Keratinocyte (primary cell): ENCODE results near the gene BRD2. TPM values are rescaled to one million over a fixed set of nuclear protein-coding genes. Genes with fewer than 3 reads are reported as not detected.

ENCODE experiments used
- DNase-seq: peaks from one replicate; pipeline ENCODE4 v3.0.0-alpha.2; 2011; ENCODE audit warnings: low read depth, missing footprints, low spot score
- FAIRE-seq: peaks from 2 replicates; lab custom pipeline; 2011; peaks lifted over from hg19 to GRCh38; lab: Jason Lieb, UNC
- H2AFZ ChIP-seq: 2 replicates; pipeline ENCODE4 v1.6.0; 2012; ENCODE audit warnings: low read length, control low read depth, inconsistent platforms; ENCODE audit not compliant: control insufficient read depth
- H3K27ac ChIP-seq: 2 replicates; pipeline ENCODE4 v1.5.1; 2011; ENCODE audit warnings: low read length; ENCODE audit not compliant: control insufficient read depth, insufficient read depth
- H3K27me3 ChIP-seq: 3 replicates; pipeline ENCODE4 v1.6.0; 2011; ENCODE audit warnings: low read length; ENCODE audit not compliant: control insufficient read depth, insufficient read depth; ENCODE audit errors: extremely low read depth
- H3K36me3 ChIP-seq, 2 experiments: 2 replicates in 1 of 2; 3 replicates in 1 of 2; pipeline ENCODE4 v1.5.1; 2011; ENCODE audit warnings: low read length in 2 of 2, mild to moderate bottlenecking in 1 of 2; ENCODE audit not compliant: control insufficient read depth in 2 of 2, insufficient read depth in 2 of 2; ENCODE audit errors: extremely low read depth in 1 of 2
- H3K4me1 ChIP-seq: 3 replicates; pipeline ENCODE4 v1.5.1; 2011; ENCODE audit warnings: low read length; ENCODE audit not compliant: control insufficient read depth, insufficient read depth; ENCODE audit errors: extremely low read depth
- H3K4me2 ChIP-seq: 3 replicates; pipeline ENCODE4 v1.6.0; 2011; ENCODE audit warnings: low read depth, low read length; ENCODE audit not compliant: control insufficient read depth, insufficient read depth; ENCODE audit errors: extremely low read depth
- H3K4me3 ChIP-seq, 3 experiments: fragments of 200-600 bp in 1 of 3; sonication (generic) in 1 of 3; 2 replicates in 2 of 3; 3 replicates in 1 of 3; pipeline ENCODE4 v1.5.1; 2011 to 2016; ENCODE audit warnings: low read length in 3 of 3, mild to moderate bottlenecking in 3 of 3, control low read depth in 2 of 3, inconsistent platforms in 1 of 3, low read depth in 1 of 3, mixed read lengths in 1 of 3, mixed run types in 1 of 3, moderate library complexity in 1 of 3; ENCODE audit not compliant: control insufficient read depth in 2 of 3, insufficient read depth in 2 of 3; ENCODE audit errors: extremely low read depth in 1 of 3
- H3K79me2 ChIP-seq: 2 replicates; pipeline ENCODE4 v1.6.0; 2012; ENCODE audit warnings: low read length; ENCODE audit not compliant: control insufficient read depth, insufficient read depth
- H3K9ac ChIP-seq: 3 replicates; pipeline ENCODE4 v1.6.0; 2011; ENCODE audit warnings: low read length; ENCODE audit not compliant: control insufficient read depth, insufficient read depth; ENCODE audit errors: extremely low read depth
- H3K9me1 ChIP-seq: 3 replicates; pipeline ENCODE4 v1.6.0; 2011; ENCODE audit warnings: low read length; ENCODE audit not compliant: control insufficient read depth, insufficient read depth; ENCODE audit errors: extremely low read depth
- H3K9me3 ChIP-seq: 2 replicates; pipeline ENCODE4 v1.5.1; 2012; ENCODE audit warnings: low read depth, low read length; ENCODE audit not compliant: control insufficient read depth
- H4K20me1 ChIP-seq: 3 replicates; pipeline ENCODE4 v1.6.0; 2011; ENCODE audit warnings: low read length; ENCODE audit not compliant: control insufficient read depth, insufficient read depth; ENCODE audit errors: extremely low read depth
- CTCF ChIP-seq, 3 experiments: IDR thresholded peaks in 1 of 3; conservative IDR thresholded peaks in 1 of 3; optimal IDR thresholded peaks in 1 of 3; 2 replicates in 2 of 3; 3 replicates in 1 of 3; pipeline versions ENCODE3 to v1.5.1; 2011; ENCODE audit warnings: low read length in 3 of 3, mild to moderate bottlenecking in 3 of 3, moderate library complexity in 2 of 3, control low read depth in 1 of 3, inconsistent platforms in 1 of 3; ENCODE audit not compliant: insufficient read depth in 2 of 3; ENCODE audit errors: extremely low read depth in 1 of 3
- EZH2 ChIP-seq: IDR thresholded peaks from one replicate; pipeline ENCODE4 v1.6.1; 2012; ENCODE audit warnings: inconsistent platforms, mild to moderate bottlenecking, low read length, moderate library complexity
- dilution Hi-C: fragments of 300-500 bp; cut with MboI; formaldehyde crosslinking; loops from one replicate; pipeline ENCODE4 v1.7.0; 2020; ENCODE audit warnings: low sequenced_read_pairs; ENCODE audit not compliant: extremely low pct_ligation_motif_present
- polyA plus RNA-seq, 5 experiments: library from polyadenylated mRNA; depleted of rRNA in 3 of 5; stranded (reverse) in 3 of 5; stranded (forward) in 1 of 5; unstranded in 1 of 5; fragments of >200 nt; gene quantifications; 1 replicate in 1 of 5; 2 replicates in 3 of 5; 3 replicates in 1 of 5; pipeline versions ENCODE4 v1.2.1 to v1.2.3, GENCODE V29; 2011 to 2012; ENCODE audit warnings: missing spikeins in 2 of 5, low read depth in 1 of 5, low replicate concordance in 1 of 5

The BRD2 gene
- polyA plus RNA-seq, 1 donor (not counting 4 experiments of a cell fraction or from before 2014, with no cell fraction given) = 121 TPM

DNA sequence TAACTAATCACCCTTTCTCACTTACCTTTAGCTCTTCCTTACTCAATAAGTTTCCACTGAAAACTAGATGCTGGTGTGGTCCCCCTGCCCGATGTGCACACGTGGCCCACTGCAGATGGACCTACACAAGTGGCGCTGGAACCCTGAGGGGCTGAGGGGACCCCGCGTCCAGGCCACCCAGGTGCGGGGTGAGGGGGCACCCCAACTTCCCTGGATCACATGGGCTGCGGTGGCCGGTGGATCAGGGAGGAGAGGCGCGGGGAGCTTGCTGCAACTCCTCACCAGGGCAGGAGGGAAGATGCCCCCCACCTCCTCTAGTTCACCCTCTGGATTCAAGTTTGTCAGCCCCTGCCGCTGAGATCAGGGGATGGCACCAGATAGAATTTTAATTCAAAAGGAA is 53.5 kb downstream of the BRD2 start:
- H3K4me2 ChIP-seq = no peak overlapping the region
- H3K27ac ChIP-seq = no peak overlapping the region
- dilution Hi-C loops = no loop called here
- H3K4me3 ChIP-seq = no peak overlapping the region
- no peaks in the 10 kb centered on the region for H4K20me1 ChIP-seq
- no peaks in the 10 kb centered on the region for H3K79me2 ChIP-seq
- no peak overlapping the region for H3K9ac ChIP-seq
- no peaks in the 10 kb centered on the region for H3K9me1 ChIP-seq
- H2AFZ ChIP-seq = no peak overlapping the region
- no peak for TF ChIP-seq CTCF (optimal IDR thresholded peaks at IDR 0.05 in 1 of 3, IDR thresholded peaks at IDR 0.05 in 1 of 3, conservative IDR thresholded peaks at IDR 0.05 in 1 of 3; ENCODE audit: extremely low read depth in 1 of 3, insufficient read depth in 2 of 3, low read length in 3 of 3)
- no peak for TF ChIP-seq EZH2
- no peaks in the 10 kb centered on the region for H3K36me3 ChIP-seq
- H3K4me1 ChIP-seq = no peaks in the 10 kb centered on the region
- peaks cover 9% of the 10 kb centered on the region for H3K27me3 ChIP-seq
- no peaks in the 10 kb centered on the region for H3K9me3 ChIP-seq
- FAIRE-seq = no peak
- DNase-seq = no peak

- H4K20me1 ChIP-seq = no peaks in the 10 kb centered on the region
- H3K9me1 ChIP-seq = no peaks in the 10 kb centered on the region
- H3K9me3 ChIP-seq = no peaks in the 10 kb centered on the region
- no peaks in the 10 kb centered on the region for H3K79me2 ChIP-seq
- H3K4me1 ChIP-seq = no peaks in the 10 kb centered on the region
- peaks cover 5% of the 10 kb centered on the region for H3K27me3 ChIP-seq
- no peak overlapping the region for H3K9ac ChIP-seq
- no peaks in the 10 kb centered on the region for H3K36me3 ChIP-seq
- H3K4me2 ChIP-seq = no peak overlapping the region
- no peak overlapping the region for H2AFZ ChIP-seq
- dilution Hi-C loops = no loop called here
- no peak overlapping the region for H3K4me3 ChIP-seq
- FAIRE-seq (no peak), DNase-seq (no peak)
- H3K27ac ChIP-seq = no peak overlapping the region
- TF ChIP-seq EZH2 (no peak), CTCF (optimal IDR thresholded peaks at IDR 0.05 in 1 of 3, IDR thresholded peaks at IDR 0.05 in 1 of 3, conservative IDR thresholded peaks at IDR 0.05 in 1 of 3; ENCODE audit: extremely low read depth in 1 of 3, insufficient read depth in 2 of 3, low read length in 3 of 3) (no peak)
These were observed 55.1 kb downstream of the BRD2 start for GRCh38 chr6:33023536-33023935.
